GM12878 (cell line): ENCODE measurements around the gene CTDNEP1. TPM values are rescaled to one million over a fixed set of nuclear protein-coding genes. Genes with fewer than 3 reads are reported as not detected.

Experiments used
- ATF3 ChIP-seq: IDR thresholded peaks from 2 replicates; pipeline ENCODE4 v1.6.1; 2011; ENCODE audit warnings: low read depth, mild to moderate bottlenecking, low read length, moderate library complexity, borderline replicate concordance; ENCODE audit errors: extremely low read depth
- BCLAF1 ChIP-seq: fragments of 450-650 bp; IDR thresholded peaks from 2 replicates; pipeline ENCODE4 v1.6.1; 2017; ENCODE audit warnings: antibody characterized with exemption, mild to moderate bottlenecking, moderate library complexity
- CBX3 ChIP-seq: fragments of 200-600 bp; sonication (generic); IDR thresholded peaks from 2 replicates; pipeline ENCODE4 v1.6.1; 2016; ENCODE audit warnings: low read depth, borderline replicate concordance
- CREM ChIP-seq: IDR thresholded peaks from 2 replicates; pipeline ENCODE4 v1.6.1; 2014; ENCODE audit warnings: antibody characterized with exemption, low read depth
- ELK1 ChIP-seq: IDR thresholded peaks from 2 replicates; pipeline ENCODE4 v1.6.1; 2012; ENCODE audit warnings: low read depth, low read length, improper control_type of control experiment
- ESRRA ChIP-seq: IDR thresholded peaks from 2 replicates; pipeline ENCODE4 v1.6.1; 2012; ENCODE audit warnings: mild to moderate bottlenecking, low read length, improper control_type of control experiment
- EZH2 ChIP-seq: IDR thresholded peaks from 2 replicates; pipeline ENCODE4 v1.6.1; 2012; ENCODE audit warnings: low read depth, mild to moderate bottlenecking, control low read depth, inconsistent platforms, low read length, borderline replicate concordance; ENCODE audit not compliant: control insufficient read depth
- HCFC1 ChIP-seq: fragments of 150-350 bp; IDR thresholded peaks from 2 replicates; pipeline ENCODE4 v1.6.1; 2014; ENCODE audit warnings: low read length
- HDAC6 ChIP-seq: fragments of 200-600 bp; sonication (generic); IDR thresholded peaks from one replicate; pipeline ENCODE4 v1.8.0; 2017; ENCODE audit warnings: antibody characterized with exemption; ENCODE audit not compliant: unreplicated experiment
- HDGF ChIP-seq: fragments of 450-650 bp; IDR thresholded peaks from 2 replicates; pipeline ENCODE4 v1.6.1; 2016; ENCODE audit warnings: antibody characterized with exemption
- IKZF2 ChIP-seq, 2 experiments: fragments of 450-650 bp; IDR thresholded peaks; 2 replicates each; pipeline ENCODE4 v1.6.1; 2017; ENCODE audit warnings: mild to moderate bottlenecking in 2 of 2, moderate library complexity in 2 of 2
- JUND ChIP-seq: IDR thresholded peaks from 2 replicates; pipeline ENCODE4 v1.6.1; 2012; ENCODE audit warnings: low read depth, mild to moderate bottlenecking, low read length, improper control_type of control experiment, moderate library complexity
- MYC ChIP-seq: IDR thresholded peaks from 2 replicates; pipeline ENCODE4 v1.6.1; 2011; ENCODE audit warnings: mild to moderate bottlenecking, low read length, moderate library complexity, inconsistent platforms; ENCODE audit not compliant: insufficient read depth, insufficient replicate concordance, insufficient read length, severe bottlenecking
- NR2C1 ChIP-seq: fragments of 450-650 bp; IDR thresholded peaks from 2 replicates; pipeline ENCODE4 v1.6.1; 2017; ENCODE audit warnings: antibody characterized with exemption, mild to moderate bottlenecking, moderate library complexity
- PAX5 ChIP-seq: IDR thresholded peaks from 2 replicates; pipeline ENCODE4 v1.6.1; 2011; ENCODE audit warnings: low read depth, low read length, borderline replicate concordance
- POLR2A ChIP-seq: IDR thresholded peaks from 2 replicates; pipeline ENCODE4 v1.6.1; 2011; ENCODE audit warnings: low read depth, mild to moderate bottlenecking, low read length
- RAD21 ChIP-seq: IDR thresholded peaks from 2 replicates; pipeline ENCODE4 v1.6.1; 2011; ENCODE audit warnings: mild to moderate bottlenecking, low read depth, low read length, moderate library complexity; ENCODE audit not compliant: insufficient read depth
- RAD51 ChIP-seq: fragments of 450-650 bp; IDR thresholded peaks from 2 replicates; pipeline ENCODE4 v1.6.1; 2016; ENCODE audit warnings: moderate library complexity, mild to moderate bottlenecking, inconsistent platforms
- SKIL ChIP-seq: fragments of 450-650 bp; IDR thresholded peaks from 2 replicates; pipeline ENCODE4 v1.6.1; 2017; ENCODE audit warnings: mild to moderate bottlenecking, low read depth, inconsistent platforms; ENCODE audit not compliant: poor library complexity, severe bottlenecking
- SREBF1 ChIP-seq: IDR thresholded peaks from 2 replicates; pipeline ENCODE4 v1.6.1; 2012; ENCODE audit warnings: mild to moderate bottlenecking, low read length
- SREBF2 ChIP-seq: IDR thresholded peaks from 2 replicates; pipeline ENCODE4 v1.6.1; 2012; ENCODE audit warnings: mild to moderate bottlenecking, low read length
- TARDBP ChIP-seq: IDR thresholded peaks from 2 replicates; pipeline ENCODE4 v1.6.1; 2016; ENCODE audit warnings: borderline replicate concordance
- TCF3 ChIP-seq: IDR thresholded peaks from 2 replicates; pipeline ENCODE4 v1.6.1; 2012; ENCODE audit warnings: low read depth, mild to moderate bottlenecking, low read length, borderline replicate concordance; ENCODE audit not compliant: insufficient read depth
- ZBED1 ChIP-seq: IDR thresholded peaks from 2 replicates; pipeline ENCODE4 v1.6.1; 2016; ENCODE audit warnings: borderline replicate concordance
- ZZZ3 ChIP-seq: IDR thresholded peaks from 2 replicates; pipeline ENCODE4 v1.6.1; 2011; ENCODE audit warnings: low read depth; ENCODE audit not compliant: control insufficient read depth, insufficient read length
- polyA plus RNA-seq, 11 experiments: library from polyadenylated mRNA; depleted of rRNA in 4 of 11; unstranded in 6 of 11; stranded (reverse) in 5 of 11; fragments of >200 nt; fragmentation: Nextera tagmentation in 4 of 11; fragmentation: Illumina TruSeq in 1 of 11; extraction: Ambion mirVana in 4 of 11; extraction: Trizol in 1 of 11; gene quantifications; 1 replicate in 1 of 11; 2 replicates in 10 of 11; pipeline versions ENCODE4 v1.2.1 to v1.2.3, GENCODE V29; 2011 to 2016; ENCODE audit warnings: inconsistent platforms in 2 of 11, missing spikeins in 2 of 11, low read depth in 1 of 11
- total RNA-seq, 4 experiments: library from RNA; depleted of rRNA in 3 of 4; stranded (reverse); fragments of >200 nt in 3 of 4; fragmentation: Illumina TruSeq in 1 of 4; extraction: Trizol in 1 of 4; gene quantifications; 2 replicates each; pipeline versions ENCODE4 v1.2.1 to v1.2.3, GENCODE V29; 2013 to 2021

The CTDNEP1 gene
- total and polyA plus RNA-seq, 10 of the 15 experiments (the other 5 are each of a cell fraction or from before 2014, with no cell fraction given), result 23.7 to 176 (median 30.3) TPM

- TF ChIP-seq RAD21, result no peak
- TF ChIP-seq HCFC1, result peak; percentile 95
- no peak for TF ChIP-seq SREBF2
- TF ChIP-seq POLR2A, result peak; percentile 70
- TF ChIP-seq HDAC6, result no peak
- TF ChIP-seq ZBED1, result no peak
- peak; percentile 87; the same call in 1 of the 2 replicates for TF ChIP-seq CREM
- TF ChIP-seq NR2C1, result peak; percentile 78
- TF ChIP-seq SKIL, result no peak
- TF ChIP-seq TCF3, result no peak
- peak; percentile 83 to 87 for TF ChIP-seq IKZF2 (IDR thresholded peaks at IDR 0.05)
- TF ChIP-seq TARDBP, result peak; percentile 80
- TF ChIP-seq ZZZ3, result no peak
- TF ChIP-seq RAD51, result no peak
- TF ChIP-seq ELK1, result peak; percentile 89
- TF ChIP-seq JUND, result no peak
- TF ChIP-seq ATF3, result peak; percentile 49; the same call in 1 of the 2 replicates
- no peak for TF ChIP-seq BCLAF1
- no peak for TF ChIP-seq CBX3
- no peak for TF ChIP-seq MYC
- TF ChIP-seq ESRRA, result no peak
- no peak for TF ChIP-seq EZH2
- peak; percentile 7; the same call in 1 of the 2 replicates for TF ChIP-seq PAX5
- TF ChIP-seq SREBF1, result peak; percentile 84
- peak; percentile 87; the same call in 1 of the 2 replicates for TF ChIP-seq HDGF
These were observed 12.2 kb downstream of the CTDNEP1 start, which contains the start of gene PHF23 (continued) for GRCh38 chr17:7239091-7240027.
